Psoas muscle (tissue), 8 donors: Measurements from ENCODE around the gene MRAS. TPM values are rescaled to one million over a fixed set of nuclear protein-coding genes. Genes with fewer than 3 reads are reported as not detected.

ENCODE experiments used
- ATAC-seq, 4 donors: fragments of 200-7000 bp; cut with Tn5 transposase; one replicate each; pipeline ENCODE4 v1.9.1; 2020; ENCODE audit warnings: moderate library complexity in 3 of 4, mild to moderate bottlenecking in 2 of 4
- DNase-seq, 2 donors: peaks; one replicate each; pipeline ENCODE4 v3.0.0-alpha.2; 2020
- H3K27ac ChIP-seq: fragments of 200-600 bp; one replicate; pipeline ENCODE4 v1.8.0; 2022
- H3K27me3 ChIP-seq, 3 donors: fragments of 200-600 bp in 1 of 3; one replicate each; pipeline versions ENCODE4 v1.6.1 to v1.8.0; 2013 to 2022; ENCODE audit warnings: low read length in 2 of 3, mild to moderate bottlenecking in 2 of 3, moderate library complexity in 1 of 3; ENCODE audit not compliant: insufficient read depth in 3 of 3
- H3K36me3 ChIP-seq, 2 donors: fragments of 200-600 bp in 1 of 2; one replicate each; pipeline versions ENCODE4 v1.6.1 to v1.8.0; 2013 to 2022; ENCODE audit warnings: low read depth in 1 of 2, mild to moderate bottlenecking in 1 of 2, moderate library complexity in 1 of 2; ENCODE audit not compliant: insufficient read depth in 1 of 2
- H3K4me1 ChIP-seq: fragments of 200-600 bp; one replicate; pipeline ENCODE4 v1.8.0; 2022
- H3K4me3 ChIP-seq: fragments of 200-600 bp; one replicate; pipeline ENCODE4 v1.8.0; 2022; ENCODE audit warnings: mild to moderate bottlenecking
- H3K9me3 ChIP-seq: fragments of 200-600 bp; one replicate; pipeline ENCODE4 v1.8.0; 2022
- WGBS, 3 donors: extraction: QIAGEN DNeasy Blood & Tissue Kit; methylation state at CpG; one replicate each; pipeline versions ENCODE4 v1.1.6 to v1.1.7; 2013; 5-methylcytosine and 5-hydroxymethylcytosine counted together
- intact Hi-C, 2 donors: fragments of 100-400 bp; cut with DNase I; formaldehyde crosslinking; loops; one replicate each; pipeline versions ENCODE4 v1.11.0 to v1.14.2; 2022
- polyA plus RNA-seq, 3 donors: library from polyadenylated mRNA; stranded (reverse); fragments of 200-250 nt; gene quantifications; one replicate each; pipeline ENCODE4 v1.2.3, GENCODE V29; 2013
- total RNA-seq, 4 donors: library from RNA; stranded (reverse); fragmentation: NEBNext Ultra II Directional in 2 of 4; extraction: Animal tissue kit (Norgen Biotek cat#: 25700) in 2 of 4; gene quantifications; one replicate each; pipeline versions ENCODE4 v1.2.1 to v1.2.4, GENCODE V29; 2021 to 2023
- TF ChIP-seq, protein P1 (sequence below): fragments of 200-600 bp; IDR thresholded peaks from one replicate; pipeline ENCODE4 v1.8.0; 2022; ENCODE audit warnings: antibody characterized with exemption
- donor health status: healthy with polysubstance abuse.
- donor health status: DM: no; HTN: no; CAD: no; lungs with moderate emphysema.
- donor health status: Bipolar disorder and iron deficiency.
- donor health status: healthy.
- donor health status: DM: yes; HTN: yes; CAD: no.
- donor health status: DM: no; HTN: no; CAD: no.
- donor health status: DM: no; HTN: no; CAD: no.
- donor health status: DM: yes; HTN: yes; CAD: no.

The MRAS gene
- total and polyA plus RNA-seq, 7 donors = 43.8 to 166 (median 107) TPM

DNA sequence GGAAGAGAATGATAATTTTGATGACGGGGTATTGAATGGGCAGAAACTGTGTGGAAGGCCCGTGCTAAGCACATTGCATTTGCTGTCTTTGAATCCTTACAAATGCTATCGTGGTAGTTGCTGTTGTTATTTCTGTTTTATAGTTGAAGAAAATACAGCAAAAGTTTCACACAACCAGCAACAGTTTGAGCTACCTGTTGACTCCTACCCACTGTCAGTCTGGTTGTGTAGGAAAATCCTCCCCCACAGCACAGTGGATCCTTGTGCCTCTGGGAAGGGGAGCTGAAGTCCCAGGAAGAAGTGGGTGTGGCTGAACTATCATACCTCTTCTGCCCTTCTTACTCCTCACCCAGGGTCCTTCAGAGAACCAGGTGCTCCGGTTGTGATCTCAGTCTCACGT, 29.4 kb downstream of the MRAS start:
- TF ChIP-seq, protein P1, sequence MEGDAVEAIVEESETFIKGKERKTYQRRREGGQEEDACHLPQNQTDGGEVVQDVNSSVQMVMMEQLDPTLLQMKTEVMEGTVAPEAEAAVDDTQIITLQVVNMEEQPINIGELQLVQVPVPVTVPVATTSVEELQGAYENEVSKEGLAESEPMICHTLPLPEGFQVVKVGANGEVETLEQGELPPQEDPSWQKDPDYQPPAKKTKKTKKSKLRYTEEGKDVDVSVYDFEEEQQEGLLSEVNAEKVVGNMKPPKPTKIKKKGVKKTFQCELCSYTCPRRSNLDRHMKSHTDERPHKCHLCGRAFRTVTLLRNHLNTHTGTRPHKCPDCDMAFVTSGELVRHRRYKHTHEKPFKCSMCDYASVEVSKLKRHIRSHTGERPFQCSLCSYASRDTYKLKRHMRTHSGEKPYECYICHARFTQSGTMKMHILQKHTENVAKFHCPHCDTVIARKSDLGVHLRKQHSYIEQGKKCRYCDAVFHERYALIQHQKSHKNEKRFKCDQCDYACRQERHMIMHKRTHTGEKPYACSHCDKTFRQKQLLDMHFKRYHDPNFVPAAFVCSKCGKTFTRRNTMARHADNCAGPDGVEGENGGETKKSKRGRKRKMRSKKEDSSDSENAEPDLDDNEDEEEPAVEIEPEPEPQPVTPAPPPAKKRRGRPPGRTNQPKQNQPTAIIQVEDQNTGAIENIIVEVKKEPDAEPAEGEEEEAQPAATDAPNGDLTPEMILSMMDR = no peak
- intact Hi-C loops = no loop called here
- Histone ChIP-seq H3K4me1 (peaks cover 83% of the 10 kb centered on the region), H3K36me3 (peaks cover 0 to 43% of the 10 kb centered on the region in 2 donors), H3K27me3 (no peaks in the 10 kb centered on the region), H3K4me3 (no peak overlapping the region), H3K9me3 (no peaks in the 10 kb centered on the region), H3K27ac (peak overlapping the region; percentile 27)
- ATAC-seq (no peak), DNase-seq (no peak)
- WGBS, 3 donors = 75 to 87% (median 77%) methylated on average over 5 of the region's 5 CpGs

DNA sequence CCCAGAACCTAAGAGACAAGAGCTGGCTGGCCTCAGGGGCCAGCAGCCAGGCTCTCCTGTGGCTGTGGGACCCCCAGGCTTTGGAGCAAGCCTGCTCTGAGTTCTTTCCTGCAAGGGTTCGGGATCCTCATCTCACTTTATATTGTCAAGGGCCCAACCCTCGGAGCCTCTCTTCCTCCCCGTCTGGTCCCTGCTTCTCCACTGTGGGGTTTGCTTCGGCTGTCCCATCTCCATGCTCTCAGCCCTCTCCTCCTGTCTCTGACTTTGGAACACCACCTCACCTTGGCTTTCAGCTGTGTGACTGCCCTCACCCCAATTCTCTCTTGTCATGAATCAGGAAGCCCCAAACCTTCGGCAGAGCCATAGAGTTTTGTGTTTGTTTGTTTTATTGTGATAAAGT, 30.0 kb downstream of the MRAS start:
- DNase-seq (no peak), ATAC-seq (no peak)
- no peak overlapping the region for H3K4me3 ChIP-seq
- intact Hi-C loops = no loop called here
- no peaks in the 10 kb centered on the region for H3K9me3 ChIP-seq
- no peaks in the 10 kb centered on the region for H3K27me3 ChIP-seq
- H3K36me3 ChIP-seq = peaks cover 0 to 38% of the 10 kb centered on the region in 2 donors
- TF ChIP-seq, protein P1 = no peak
- WGBS, 3 donors = 87 to 92% (median 91%) methylated on average over 5 of the region's 5 CpGs
- peaks cover 88% of the 10 kb centered on the region for H3K4me1 ChIP-seq
- H3K27ac ChIP-seq = peak overlapping the region; percentile 27

DNA sequence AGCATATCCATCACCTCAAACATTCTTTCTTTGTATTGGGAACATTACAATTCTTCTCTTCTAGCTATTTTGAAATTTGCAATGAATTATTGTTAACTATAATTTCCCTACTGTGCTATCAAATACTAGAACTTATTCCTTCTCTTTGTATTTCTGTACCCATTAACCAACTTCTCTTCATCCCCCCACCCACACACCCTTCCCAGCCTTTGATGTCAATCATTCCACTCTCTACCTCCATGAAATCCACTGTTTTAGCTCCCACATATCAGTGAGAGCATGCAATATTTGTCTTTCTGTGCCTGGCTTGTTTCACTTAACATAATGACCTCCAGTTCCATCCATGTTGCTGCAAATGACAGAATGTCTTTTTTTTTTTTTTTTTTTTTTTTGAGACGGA, 30.6 kb downstream of the MRAS start:
- Histone ChIP-seq H3K4me3 (no peak overlapping the region), H3K9me3 (no peaks in the 10 kb centered on the region), H3K27ac (no peak overlapping the region), H3K36me3 (peaks cover 0 to 34% of the 10 kb centered on the region in 2 donors), H3K27me3 (no peaks in the 10 kb centered on the region), H3K4me1 (peaks cover 94% of the 10 kb centered on the region)
- no peak for DNase-seq
- 69 to 88% (median 83%) methylated on average over 1 of the region's 1 CpG for WGBS, 3 donors
- intact Hi-C loops = no loop called here
- TF ChIP-seq, protein P1 = no peak
- ATAC-seq = no peak

DNA sequence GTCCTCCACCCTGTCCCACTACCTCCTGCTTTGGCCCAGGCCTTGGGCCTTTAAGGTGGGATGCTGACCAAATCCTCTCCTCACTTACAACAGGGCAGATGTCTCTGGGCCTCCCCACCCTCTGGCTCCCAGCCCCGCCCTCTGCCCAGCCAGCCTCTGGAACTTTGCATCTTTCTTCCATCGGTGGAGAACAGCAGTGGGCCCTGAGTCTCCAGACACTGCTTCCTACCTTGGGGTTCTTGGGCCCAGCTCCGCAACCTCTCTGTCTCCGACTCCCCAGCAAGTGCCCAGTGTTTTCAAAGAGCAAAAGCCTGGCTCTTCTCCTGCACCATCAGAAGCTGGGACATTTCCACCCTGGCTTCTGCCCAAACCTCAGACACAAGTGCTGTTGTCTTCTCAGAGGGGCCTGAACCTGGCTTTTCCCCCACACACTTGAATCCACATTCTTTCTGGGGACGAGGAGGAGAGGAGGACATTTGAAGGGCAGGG, 33.1 kb downstream of the MRAS start:
- H3K4me1 ChIP-seq = peaks cover 73% of the 10 kb centered on the region
- H3K27ac ChIP-seq = peak overlapping the region; percentile 77
- DNase-seq (peak; percentile 32 to 70), ATAC-seq (peak; percentile 55 to 69 (median 63))
- no peaks in the 10 kb centered on the region for H3K27me3 ChIP-seq
- no peaks in the 10 kb centered on the region for H3K9me3 ChIP-seq
- intact Hi-C loops = no loop called here
- 44 to 49% (median 48%) methylated on average over 5 of the region's 5 CpGs for WGBS, 3 donors
- TF ChIP-seq, protein P1 = no peak
- no peak overlapping the region for H3K4me3 ChIP-seq
- H3K36me3 ChIP-seq = peaks cover 0 to 15% of the 10 kb centered on the region in 2 donors
